Neutrophil (primary cell): Measurements from ENCODE around the gene LUZP1.

ENCODE experiments used
- H3K27ac ChIP-seq: fragments of 200-600 bp; sonication (generic); 2 replicates; pipeline ENCODE4 v1.5.1; 2016; ENCODE audit warnings: mild to moderate bottlenecking, moderate library complexity
- H3K27me3 ChIP-seq: fragments of 200-600 bp; sonication (generic); 2 replicates; pipeline ENCODE4 v1.6.0; 2016; ENCODE audit warnings: mild to moderate bottlenecking
- H3K36me3 ChIP-seq: fragments of 200-600 bp; sonication (generic); 2 replicates; pipeline ENCODE4 v1.5.1; 2017
- H3K4me1 ChIP-seq, 2 experiments: fragments of 200-600 bp in 1 of 2; sonication (generic) in 1 of 2; 1 replicate in 1 of 2; 2 replicates in 1 of 2; pipeline versions ENCODE4 v1.5.1 to v1.6.1; 2013 to 2016; ENCODE audit warnings: low read depth in 1 of 2, low read length in 1 of 2, mild to moderate bottlenecking in 1 of 2, moderate library complexity in 1 of 2; ENCODE audit not compliant: control insufficient read depth in 1 of 2, insufficient read depth in 1 of 2
- H3K4me3 ChIP-seq, 2 experiments: fragments of 200-600 bp in 1 of 2; sonication (generic) in 1 of 2; 1 replicate in 1 of 2; 2 replicates in 1 of 2; pipeline ENCODE4 v1.5.1; 2013 to 2016; ENCODE audit warnings: low read depth in 1 of 2, low read length in 1 of 2, mild to moderate bottlenecking in 1 of 2, moderate library complexity in 1 of 2
- H3K9me3 ChIP-seq: fragments of 200-600 bp; sonication (generic); 2 replicates; pipeline ENCODE4 v1.5.1; 2016
- CTCF ChIP-seq: fragments of 200-600 bp; sonication (generic); IDR thresholded peaks from 2 replicates; pipeline ENCODE4 v1.5.1; 2016; ENCODE audit warnings: antibody characterized with exemption

LUZP1 gene

DNA sequence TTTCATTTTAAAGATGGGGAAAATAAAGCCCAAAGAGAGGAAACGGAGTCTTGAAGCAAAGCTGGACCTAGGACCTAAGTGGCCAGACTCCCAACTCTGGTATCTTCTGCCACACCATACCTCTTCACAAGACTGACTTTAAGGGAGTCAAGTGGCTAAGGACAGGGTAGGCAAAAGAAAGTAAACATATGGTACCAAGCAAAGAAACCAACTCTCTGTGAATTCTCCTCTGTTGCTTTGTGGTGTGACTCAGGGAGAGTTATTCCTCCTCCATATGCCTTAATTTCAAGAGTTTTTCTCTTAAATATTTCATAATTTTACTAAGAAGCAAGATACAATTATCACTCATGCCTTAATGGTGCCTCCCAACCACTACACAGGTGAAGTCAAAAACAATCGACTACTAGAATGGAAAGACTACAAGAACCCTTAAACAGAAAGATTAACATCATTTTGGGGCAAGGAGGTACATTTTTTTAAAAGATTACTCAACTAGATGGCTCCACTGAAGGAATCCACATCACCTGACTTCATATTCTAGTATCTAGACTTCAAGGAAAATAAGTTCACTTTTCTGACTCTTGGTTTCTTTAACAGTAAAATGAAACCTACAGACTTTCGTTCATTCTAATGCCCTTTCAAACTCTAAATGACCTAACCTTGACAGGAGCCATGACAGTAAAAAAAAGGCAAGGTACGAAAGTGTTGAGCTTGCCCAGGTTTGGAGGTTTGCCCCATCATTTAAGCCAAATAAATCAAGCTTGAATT, 44.2 kb downstream of the LUZP1 start:
- no peak overlapping the region for H3K27ac ChIP-seq
- no peak for TF ChIP-seq CTCF
- peaks cover 0 to 9% of the 10 kb centered on the region in 2 experiments for H3K4me1 ChIP-seq
- H3K4me3 ChIP-seq = no peak overlapping the region
- H3K9me3 ChIP-seq = no peaks in the 10 kb centered on the region
- no peaks in the 10 kb centered on the region for H3K27me3 ChIP-seq
- no peaks in the 10 kb centered on the region for H3K36me3 ChIP-seq

GRCh38 chr1:23123528-23123927, 45.1 kb downstream of the LUZP1 start:
- Histone ChIP-seq H3K4me3 (no peak overlapping the region), H3K36me3 (no peaks in the 10 kb centered on the region), H3K27me3 (no peaks in the 10 kb centered on the region), H3K9me3 (no peaks in the 10 kb centered on the region), H3K4me1 (peaks cover 0 to 13% of the 10 kb centered on the region in 2 experiments), H3K27ac (no peak overlapping the region)
- TF ChIP-seq CTCF = no peak

- Histone ChIP-seq H3K9me3 (no peaks in the 10 kb centered on the region), H3K27ac (no peak overlapping the region), H3K4me1 (peaks cover 0 to 13% of the 10 kb centered on the region in 2 experiments), H3K36me3 (no peaks in the 10 kb centered on the region), H3K4me3 (no peak overlapping the region), H3K27me3 (no peaks in the 10 kb centered on the region)
- no peak for TF ChIP-seq CTCF
Measured at GRCh38 chr1:23122796-23123195, 45.9 kb downstream of the LUZP1 start.

GRCh38 chr1:23122023-23122748, 46.5 kb downstream of the LUZP1 start:
- H3K4me1 ChIP-seq = peaks cover 0 to 13% of the 10 kb centered on the region in 2 experiments

GRCh38 chr1:23120383-23120782, 48.3 kb downstream of the LUZP1 start:
- Histone ChIP-seq H3K27me3 (no peaks in the 10 kb centered on the region), H3K4me3 (no peak overlapping the region), H3K36me3 (no peaks in the 10 kb centered on the region), H3K27ac (no peak overlapping the region), H3K4me1 (peaks cover 0 to 13% of the 10 kb centered on the region in 2 experiments), H3K9me3 (no peaks in the 10 kb centered on the region)
- TF ChIP-seq CTCF = no peak

More at GRCh38 chr1:23122023-23122748, 46.5 kb downstream of the LUZP1 start:
- H3K36me3 ChIP-seq = no peaks in the 10 kb centered on the region
- TF ChIP-seq CTCF = no peak
- no peak overlapping the region for H3K4me3 ChIP-seq
- no peaks in the 10 kb centered on the region for H3K9me3 ChIP-seq
- H3K27me3 ChIP-seq = no peaks in the 10 kb centered on the region
- H3K27ac ChIP-seq = no peak overlapping the region
